C4-2B (cell line): ENCODE results near the gene CDYL.
A peak's percentile ranks its signal among the peaks of the same experiment; 100 is the strongest.

ENCODE experiments used
- H3K27ac ChIP-seq: fragments of 450-650 bp; 2 replicates; pipeline ENCODE4 v1.5.1; 2017
- CTCF ChIP-seq: fragments of 450-650 bp; conservative IDR thresholded peaks from 2 replicates; pipeline ENCODE4 v1.5.1; 2017; ENCODE audit warnings: mild to moderate bottlenecking
- ZFX ChIP-seq: fragments of 450-650 bp; IDR thresholded peaks from 2 replicates; pipeline ENCODE4 v1.6.1; 2017

The CDYL gene

GRCh38 chr6:4909063-4909706, 133.0 kb downstream of the CDYL start:
- peak overlapping the region; percentile 75 for H3K27ac ChIP-seq
- TF ChIP-seq ZFX (no peak), CTCF (no peak)

- no peak for TF ChIP-seq ZFX
- TF ChIP-seq CTCF = no peak
- H3K27ac ChIP-seq = peak overlapping the region; percentile 75
Observed at GRCh38 chr6:4910037-4910760, 134.0 kb downstream of the CDYL start.

- no peak overlapping the region for H3K27ac ChIP-seq
- TF ChIP-seq CTCF (no peak), ZFX (no peak)
Observed at GRCh38 chr6:4912559-4912958, 136.4 kb downstream of the CDYL start.

- TF ChIP-seq CTCF = no peak
- TF ChIP-seq ZFX = no peak
- no peak overlapping the region for H3K27ac ChIP-seq
Observed at GRCh38 chr6:4913705-4914419, 137.7 kb downstream of the CDYL start.

- no peak for TF ChIP-seq CTCF
- no peak for TF ChIP-seq ZFX
- H3K27ac ChIP-seq = no peak overlapping the region
Observed at GRCh38 chr6:4914420-4915159, 138.4 kb downstream of the CDYL start.

- H3K27ac ChIP-seq = no peak overlapping the region
- TF ChIP-seq CTCF = no peak
- TF ChIP-seq ZFX = no peak
Observed at GRCh38 chr6:4916954-4917561, 140.9 kb downstream of the CDYL start.
